ENCODE results near the gene ECE1. TPM values are rescaled to one million over a fixed set of nuclear protein-coding genes. Genes with fewer than 3 reads are reported as not detected.
"Not testable (repeated sequence)": the region's sequence is repeated elsewhere in the genome, so short reads cannot be mapped to it uniquely, and the experiment has no call there.

ECE1 gene
- total RNA-seq, 1 experiment from 2014 or later: 82.6 TPM

DNA sequence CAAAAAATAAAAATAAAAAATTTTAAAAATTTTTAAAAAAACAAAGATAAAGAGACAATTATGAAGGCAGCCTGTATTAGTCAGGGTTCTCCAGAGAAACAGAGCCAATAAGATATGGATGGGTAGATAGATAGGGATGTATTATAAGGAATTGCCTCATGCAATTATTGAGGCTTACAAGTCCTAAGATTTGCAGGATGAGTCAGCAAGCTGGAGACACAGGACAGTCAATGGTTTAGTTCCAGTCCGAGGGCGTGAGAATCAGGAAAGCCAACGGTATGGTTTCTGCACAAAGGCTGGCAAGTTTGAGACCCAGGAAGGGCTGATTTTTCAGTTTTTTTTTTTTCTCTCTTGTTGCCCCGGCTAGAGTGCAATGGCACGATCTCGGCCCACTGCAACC lies 89.5 kb downstream of the ECE1 start:
- Histone ChIP-seq H3K4me1 (replicated peaks) (peaks cover 4% of the 10 kb centered on the region; the same call in 1 of the 2 replicates), H3K27ac (no peak overlapping the region), H3K27me3 (replicated peaks) (no peaks in the 10 kb centered on the region), H3K36me3 (no peaks in the 10 kb centered on the region), H3K4me3 (no peak overlapping the region), H3K9me3 (replicated peaks) (no peaks in the 10 kb centered on the region)
- no peak for DNase-seq (ENCODE audit: low read depth in 1 of 2, low spot score in 2 of 2)

DNA sequence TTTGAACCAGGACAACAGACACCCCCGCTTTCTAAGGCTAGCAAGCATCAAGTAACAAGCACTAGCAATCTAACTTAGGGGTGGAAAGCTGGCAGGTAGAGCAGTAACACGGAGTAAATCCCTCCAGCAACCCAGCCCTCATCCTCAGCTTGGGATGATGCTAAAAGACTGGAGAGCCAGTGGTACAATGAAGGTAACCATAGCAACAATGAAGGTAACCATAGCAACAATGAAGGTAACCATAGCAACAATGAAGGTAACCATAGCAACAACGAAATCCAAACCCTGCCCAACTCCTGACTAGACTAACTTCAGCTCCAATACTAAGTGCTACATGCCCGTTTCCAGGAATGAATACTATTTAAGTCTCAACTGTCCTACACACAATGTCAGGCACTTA lies 91.3 kb downstream of the ECE1 start:
- Histone ChIP-seq H3K27me3 (replicated peaks) (no peaks in the 10 kb centered on the region), H3K4me3 (no peak overlapping the region), H3K27ac (no peak overlapping the region), H3K36me3 (no peaks in the 10 kb centered on the region), H3K4me1 (replicated peaks) (peaks cover 4% of the 10 kb centered on the region), H3K9me3 (replicated peaks) (no peaks in the 10 kb centered on the region)
- no peak for DNase-seq (ENCODE audit: low read depth in 1 of 2, low spot score in 2 of 2)

DNA sequence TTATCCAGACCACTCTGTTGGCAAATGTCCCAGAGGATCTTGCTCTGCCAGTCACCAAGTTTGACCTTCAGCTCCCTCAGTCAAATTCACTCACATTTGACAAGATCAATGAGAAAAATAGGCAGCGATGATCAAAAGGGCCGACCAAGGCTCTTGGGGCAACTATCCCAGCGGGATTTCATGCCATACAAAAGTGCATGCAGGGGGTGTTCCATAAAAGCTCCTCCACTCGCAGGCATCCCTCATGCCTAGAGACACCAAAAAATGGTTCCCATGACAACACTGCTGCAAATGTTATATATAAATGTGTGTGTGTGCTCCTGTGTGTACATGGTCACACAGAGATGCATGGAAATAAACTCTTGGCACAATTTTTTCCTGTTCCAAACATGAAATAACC lies 97.4 kb downstream of the ECE1 start:
- no peak overlapping the region for H3K27ac ChIP-seq
- no peak for DNase-seq (ENCODE audit: low read depth in 1 of 2, low spot score in 2 of 2)
- H3K27me3 ChIP-seq (replicated peaks): no peaks in the 10 kb centered on the region
- H3K4me3 ChIP-seq: no peak overlapping the region
- no peaks in the 10 kb centered on the region for H3K36me3 ChIP-seq
- no peaks in the 10 kb centered on the region for H3K9me3 ChIP-seq (replicated peaks)
- H3K4me1 ChIP-seq (replicated peaks): no peaks in the 10 kb centered on the region; the same call in 1 of the 2 replicates

DNA sequence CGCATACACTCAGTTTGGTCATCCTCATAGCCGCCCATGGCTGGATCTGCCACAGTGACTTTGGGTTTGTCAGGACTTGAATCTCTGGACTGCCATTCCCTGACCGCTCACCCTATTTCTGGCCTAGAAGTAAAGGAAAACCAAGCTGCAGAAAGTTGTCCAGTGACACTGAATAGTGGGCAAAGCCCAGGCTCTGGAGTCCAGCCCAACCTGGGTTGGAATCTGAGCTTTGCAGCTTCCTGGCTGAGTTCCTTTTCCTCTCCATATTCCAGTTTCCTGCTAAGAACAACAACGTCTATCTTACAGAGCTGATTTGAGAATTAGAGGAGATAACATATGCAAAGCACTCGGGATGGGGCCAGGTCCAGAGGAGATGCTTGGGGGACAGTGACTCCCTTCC lies 98.0 kb downstream of the ECE1 start:
- Histone ChIP-seq H3K27me3 (replicated peaks) (no peaks in the 10 kb centered on the region), H3K9me3 (replicated peaks) (no peaks in the 10 kb centered on the region), H3K4me1 (replicated peaks) (no peaks in the 10 kb centered on the region; the same call in 1 of the 2 replicates), H3K27ac (no peak overlapping the region), H3K4me3 (no peak overlapping the region), H3K36me3 (no peaks in the 10 kb centered on the region)
- no peak for DNase-seq (ENCODE audit: low read depth in 1 of 2, low spot score in 2 of 2)

DNA sequence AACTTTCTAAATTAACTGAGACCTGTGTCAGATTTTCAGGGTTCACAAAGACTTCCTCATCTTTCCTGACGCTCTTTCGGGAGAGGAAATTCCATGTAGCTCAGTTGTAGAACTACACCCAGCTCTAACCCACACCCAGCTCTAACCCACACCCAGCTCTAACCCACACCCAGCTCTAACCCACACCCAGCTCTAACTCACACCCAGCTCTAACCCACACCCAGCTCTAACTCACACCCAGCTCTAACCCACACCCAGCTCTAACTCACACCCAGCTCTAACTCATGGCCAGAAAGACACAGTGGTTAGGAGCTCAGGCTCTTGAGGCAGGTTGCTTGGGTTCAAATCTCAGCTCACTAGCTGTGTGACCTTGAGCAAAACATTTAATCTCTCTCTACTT lies 99.5 kb downstream of the ECE1 start:
- not testable (repeated sequence) for H3K36me3 ChIP-seq; H3K27ac ChIP-seq; H3K9me3 ChIP-seq (replicated peaks); DNase-seq (ENCODE audit: low read depth in 1 of 2, low spot score in 2 of 2); H3K27me3 ChIP-seq (replicated peaks); H3K4me1 ChIP-seq (replicated peaks); H3K4me3 ChIP-seq

DNA sequence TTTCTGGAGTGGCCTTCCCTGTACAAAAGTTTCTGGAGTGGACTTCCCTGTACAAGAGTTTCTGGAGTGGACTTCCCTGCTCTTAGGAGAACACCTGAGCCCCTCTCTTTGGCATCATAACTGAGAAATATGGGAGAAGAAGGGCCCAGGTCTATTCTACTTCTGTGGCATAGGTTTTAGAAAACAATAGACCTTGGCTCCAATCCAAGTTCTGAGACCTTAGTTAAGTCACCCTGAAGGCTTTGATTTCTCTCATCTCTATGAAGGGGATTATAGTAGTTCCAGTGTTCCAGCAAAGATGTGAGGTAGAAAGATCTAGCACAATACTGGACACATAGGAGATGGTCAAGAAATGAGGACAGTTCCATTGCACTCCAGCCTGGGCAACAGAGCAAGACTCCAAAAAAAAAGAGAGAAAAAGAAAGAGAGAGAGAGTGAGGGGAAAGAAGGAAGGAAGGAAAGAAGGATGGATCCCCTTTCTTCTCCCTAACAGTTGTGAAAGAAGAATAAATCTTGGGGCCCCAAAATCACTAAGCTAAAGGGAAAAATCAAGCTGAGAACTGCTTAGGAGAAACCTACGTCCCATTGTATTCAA lies 100.3 kb downstream of the ECE1 start:
- no peak overlapping the region for H3K4me3 ChIP-seq

DNA sequence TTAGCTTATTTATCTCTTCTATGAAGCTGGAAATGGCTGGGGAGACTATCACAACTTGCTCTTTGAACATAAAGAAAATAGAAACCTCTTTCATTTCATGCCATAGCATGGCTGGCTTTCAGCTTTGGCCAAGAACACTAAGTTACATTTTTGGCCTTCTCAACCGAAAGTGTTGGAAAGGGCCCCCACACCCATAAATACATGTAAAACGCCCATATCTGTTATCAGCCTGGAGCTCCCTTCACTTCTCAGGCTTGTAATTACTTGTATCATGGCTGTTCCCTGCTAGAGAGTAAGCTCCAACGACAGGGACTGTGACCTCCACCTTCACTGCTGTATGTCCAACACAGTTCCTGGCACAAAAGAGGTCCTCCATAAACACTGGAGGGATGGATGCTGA lies 100.8 kb downstream of the ECE1 start:
- no peak overlapping the region for H3K27ac ChIP-seq
- no peak overlapping the region for H3K4me3 ChIP-seq
- no peaks in the 10 kb centered on the region for H3K9me3 ChIP-seq (replicated peaks)
- no peaks in the 10 kb centered on the region for H3K4me1 ChIP-seq (replicated peaks)
- DNase-seq (ENCODE audit: low read depth in 1 of 2, low spot score in 2 of 2): no peak
- no peaks in the 10 kb centered on the region for H3K27me3 ChIP-seq (replicated peaks)
- H3K36me3 ChIP-seq: no peaks in the 10 kb centered on the region

More for the DNA sequence above, 100.3 kb downstream of the ECE1 start:
- no peaks in the 10 kb centered on the region for H3K36me3 ChIP-seq
- H3K27me3 ChIP-seq (replicated peaks): no peaks in the 10 kb centered on the region
- no peak for DNase-seq (ENCODE audit: low read depth in 1 of 2, low spot score in 2 of 2)
- no peaks in the 10 kb centered on the region; the same call in 1 of the 2 replicates for H3K4me1 ChIP-seq (replicated peaks)
- no peak overlapping the region for H3K27ac ChIP-seq
- no peaks in the 10 kb centered on the region for H3K9me3 ChIP-seq (replicated peaks)

DNA sequence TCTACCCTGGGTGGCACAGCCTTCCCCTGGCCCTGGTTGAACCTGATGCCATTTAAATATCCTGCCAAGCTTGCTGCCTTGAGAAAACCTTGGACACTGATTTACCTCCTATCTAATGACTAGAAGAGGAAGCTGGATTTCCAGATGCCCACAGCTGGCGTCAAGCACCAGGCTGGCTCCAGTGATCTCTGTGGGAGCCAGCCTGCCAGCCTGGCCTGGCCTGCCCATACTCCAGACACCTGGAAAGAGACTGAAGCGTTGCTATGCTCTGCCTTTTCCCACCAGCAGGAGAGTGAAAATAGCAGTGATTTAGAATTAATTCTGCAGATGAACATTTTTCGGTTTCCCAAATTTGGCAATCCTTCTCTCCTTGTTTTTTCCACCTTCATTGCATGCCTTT lies 102.0 kb downstream of the ECE1 start:
- Histone ChIP-seq H3K4me3 (no peak overlapping the region), H3K9me3 (replicated peaks) (no peaks in the 10 kb centered on the region), H3K4me1 (replicated peaks) (no peaks in the 10 kb centered on the region), H3K27me3 (replicated peaks) (no peaks in the 10 kb centered on the region), H3K27ac (no peak overlapping the region), H3K36me3 (no peaks in the 10 kb centered on the region)
- no peak for DNase-seq (ENCODE audit: low read depth in 1 of 2, low spot score in 2 of 2)

DNA sequence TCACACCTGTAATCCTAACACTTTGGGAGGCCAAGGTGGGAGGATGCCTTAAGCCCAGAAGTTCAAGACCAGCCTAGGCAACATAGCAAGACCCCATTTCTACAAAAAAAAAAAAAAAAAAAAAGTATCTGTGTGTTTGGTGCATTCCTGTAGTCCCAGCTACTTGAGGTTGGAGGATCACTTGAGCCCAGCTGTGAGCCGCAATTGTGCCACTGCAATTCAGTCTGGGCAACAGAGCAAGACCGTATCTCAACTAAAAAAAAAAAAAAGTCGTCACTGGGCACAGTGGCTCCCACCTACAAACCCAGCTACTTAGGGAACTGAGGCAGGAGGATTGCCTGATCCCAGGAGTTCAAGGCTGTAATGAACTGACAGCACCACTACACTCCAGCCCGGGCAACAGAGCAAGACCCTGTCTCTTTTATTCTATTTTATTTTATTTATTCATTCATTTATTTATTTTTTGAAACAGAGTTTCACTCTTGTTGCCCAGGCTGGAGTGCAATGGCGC lies 105.0 kb downstream of the ECE1 start:
- no peaks in the 10 kb centered on the region for H3K4me1 ChIP-seq (replicated peaks)
- no peak overlapping the region for H3K27ac ChIP-seq
- no peaks in the 10 kb centered on the region for H3K9me3 ChIP-seq (replicated peaks)
- H3K36me3 ChIP-seq: no peaks in the 10 kb centered on the region
- no peak overlapping the region for H3K4me3 ChIP-seq
- no peaks in the 10 kb centered on the region for H3K27me3 ChIP-seq (replicated peaks)
- no peak for DNase-seq (ENCODE audit: low read depth in 1 of 2, low spot score in 2 of 2)

DNA sequence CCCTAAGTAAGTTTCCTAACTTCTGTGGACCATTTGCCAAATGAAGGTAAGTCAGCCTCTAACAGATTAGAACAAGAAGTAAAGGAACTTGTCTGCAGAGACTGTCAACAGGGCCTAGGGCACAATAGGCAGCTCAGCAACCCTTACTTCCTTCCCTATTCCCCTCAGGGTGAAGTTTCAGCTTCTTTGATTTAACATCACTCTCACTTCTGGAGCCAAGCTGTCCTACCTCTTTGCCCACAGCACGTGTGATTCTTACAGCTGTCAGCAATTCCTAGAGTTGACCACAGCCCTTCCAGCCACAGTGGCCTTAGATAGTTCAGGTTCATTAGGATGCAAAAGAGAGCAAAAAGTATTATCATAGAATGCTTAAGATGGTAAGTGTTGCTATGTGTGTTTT lies 106.0 kb downstream of the ECE1 start:
- H3K4me3 ChIP-seq: no peak overlapping the region
- no peak for DNase-seq (ENCODE audit: low read depth in 1 of 2, low spot score in 2 of 2)
- no peaks in the 10 kb centered on the region for H3K9me3 ChIP-seq (replicated peaks)
- H3K36me3 ChIP-seq: no peaks in the 10 kb centered on the region
- no peaks in the 10 kb centered on the region for H3K4me1 ChIP-seq (replicated peaks)
- H3K27ac ChIP-seq: no peak overlapping the region
- no peaks in the 10 kb centered on the region for H3K27me3 ChIP-seq (replicated peaks)

DNA sequence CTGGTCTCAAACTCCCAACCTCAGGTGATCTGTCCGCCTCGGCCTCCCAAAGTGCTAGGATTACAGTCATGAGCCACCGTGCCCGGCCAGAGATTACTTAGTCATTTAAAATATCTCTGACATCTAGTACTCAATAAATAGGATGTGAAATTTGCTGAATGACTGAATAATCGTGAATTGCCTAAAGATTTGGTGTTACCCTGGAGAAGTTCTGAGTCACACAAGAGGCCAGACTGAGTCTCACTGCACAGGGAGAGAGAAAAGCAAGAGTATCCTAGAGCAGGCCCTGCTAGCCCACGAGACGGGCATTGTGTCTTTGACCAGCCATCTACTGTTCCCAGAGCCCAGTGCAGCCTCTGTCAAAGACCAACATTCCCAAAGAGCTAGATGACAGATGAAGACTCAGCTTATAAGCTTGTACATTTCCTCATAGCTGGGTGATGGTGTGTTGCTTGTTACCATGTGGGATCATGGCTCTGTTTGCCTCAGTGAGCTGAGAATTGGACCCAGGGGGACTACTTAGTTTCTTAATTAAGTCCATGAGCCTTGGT lies 108.0 kb downstream of the ECE1 start:
- Histone ChIP-seq H3K4me3 (no peak overlapping the region), H3K27ac (no peak overlapping the region), H3K27me3 (replicated peaks) (no peaks in the 10 kb centered on the region), H3K4me1 (replicated peaks) (peaks cover 1% of the 10 kb centered on the region), H3K9me3 (replicated peaks) (no peaks in the 10 kb centered on the region), H3K36me3 (no peaks in the 10 kb centered on the region)
- DNase-seq (ENCODE audit: low read depth in 1 of 2, low spot score in 2 of 2): no peak

DNA sequence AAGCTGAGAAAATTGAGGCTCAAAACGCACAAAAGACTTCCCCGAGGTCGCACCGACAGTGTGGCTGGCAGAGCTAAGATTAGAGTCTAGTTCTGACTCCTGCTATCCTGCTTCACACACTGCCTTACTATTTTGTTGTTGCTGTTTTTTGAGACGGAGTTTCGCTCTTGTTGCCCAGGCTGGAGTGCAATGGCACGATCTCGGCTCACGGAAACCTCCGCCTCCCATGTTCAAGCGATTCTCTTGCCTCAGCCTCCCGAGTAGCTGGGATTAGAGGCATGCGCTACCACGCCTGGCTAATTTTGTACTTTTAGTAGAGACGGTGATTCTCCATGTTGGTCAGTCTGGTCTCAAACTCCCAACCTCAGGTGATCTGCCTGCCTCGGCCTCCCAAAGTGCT lies 112.0 kb downstream of the ECE1 start:
- H3K27ac ChIP-seq; H3K4me3 ChIP-seq; DNase-seq (ENCODE audit: low read depth in 1 of 2, low spot score in 2 of 2); H3K9me3 ChIP-seq (replicated peaks); H3K27me3 ChIP-seq (replicated peaks); H3K36me3 ChIP-seq: not testable (repeated sequence)
- peaks cover 16% of the 10 kb centered on the region for H3K4me1 ChIP-seq (replicated peaks)

DNA sequence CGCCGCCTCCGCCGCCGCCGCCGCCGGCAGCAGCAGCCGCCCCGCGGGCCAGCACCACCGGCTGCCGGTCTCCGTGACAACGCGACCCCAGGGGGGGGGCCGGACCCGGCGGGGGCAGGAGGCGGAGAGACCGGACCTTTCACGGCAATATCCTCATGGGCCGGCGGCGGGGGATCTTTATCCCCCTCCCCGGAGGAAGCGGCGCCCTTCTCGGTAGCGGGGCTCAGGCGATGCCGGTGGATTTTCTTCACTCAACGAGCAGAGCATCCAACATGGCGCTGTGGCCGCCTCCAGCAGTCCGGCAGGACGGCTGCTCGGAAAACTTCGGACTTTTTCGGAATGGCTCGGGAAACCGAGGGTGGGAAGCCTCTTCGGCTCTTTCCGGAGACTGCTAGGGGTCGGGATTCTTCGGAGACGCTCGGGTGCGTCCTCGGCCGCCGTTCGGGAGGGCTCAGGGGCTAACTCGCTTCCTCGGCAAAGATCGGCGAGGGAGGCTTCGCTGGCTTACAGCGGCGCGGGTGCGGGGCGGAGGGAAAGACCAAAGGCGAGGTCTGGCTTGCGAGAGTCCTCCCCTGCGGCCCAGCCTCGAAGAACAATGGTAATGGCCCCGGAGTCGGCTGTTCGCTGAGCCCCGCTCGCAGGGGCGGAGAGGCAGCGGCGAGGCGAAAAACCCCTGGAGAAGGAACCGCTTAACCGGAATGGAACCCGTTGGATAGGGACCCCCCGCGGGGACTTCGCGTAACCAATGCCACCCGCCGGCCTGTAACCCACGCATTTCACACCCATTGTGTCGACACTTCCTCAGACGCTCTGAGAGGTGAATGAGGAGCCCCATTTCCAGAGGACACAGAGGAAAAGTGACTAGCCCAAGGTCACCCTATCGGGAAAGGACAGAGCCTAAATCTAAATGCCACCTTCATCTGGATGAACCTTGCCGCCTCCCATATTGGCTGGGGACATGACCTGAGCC lies 113.4 kb downstream of the ECE1 start, which contains the start of gene EIF4G3:
Gene EIF4G3 (minus strand): TSS at position 312 of the 970 bp plus-strand sequence. CDS start 174,155 bp downstream, outside the sequence.
- Histone ChIP-seq H3K4me3 (peak within 1 kb of the TSS; percentile 81), H3K27ac (peak within 1 kb of the TSS; percentile 89), H3K9me3 (replicated peaks) (no peaks in the 10 kb centered on the region), H3K36me3 (peaks cover 16% of the 10 kb centered on the region), H3K4me1 (replicated peaks) (peaks cover 16% of the 10 kb centered on the region), H3K27me3 (replicated peaks) (no peaks in the 10 kb centered on the region)
- peak; percentile 99 for DNase-seq (ENCODE audit: low read depth in 1 of 2, low spot score in 2 of 2)

Measured in SJSA1 (cell line).